BJ (cell line): ENCODE data around the gene CTNS. TPM values are rescaled to one million over a fixed set of nuclear protein-coding genes. Genes with fewer than 3 reads are reported as not detected.

Experiments
- CTCF ChIA-PET: fragments of 350-600 bp; formaldehyde crosslinking; extraction: SDS; loops from one replicate; lab custom pipeline; 2021; ENCODE audit warnings: antibody characterized with exemption, inconsistent platforms; lab: Yijun Ruan, JAX
- POLR2A ChIA-PET: fragments of 300-600 bp; sonication (Branson Sonifier 250); formaldehyde crosslinking; extraction: SDS; loops from one replicate; lab custom pipeline; 2021; ENCODE audit warnings: antibody characterized with exemption; lab: Charles Lee
- DNase-seq: peaks from one replicate; pipeline ENCODE4 v3.0.0-alpha.2; 2011; ENCODE audit warnings: low read depth
- H3K27me3 ChIP-seq: 2 replicates; pipeline ENCODE4 v1.6.0; 2011; ENCODE audit warnings: low read length; ENCODE audit not compliant: control insufficient read depth, insufficient read depth
- H3K36me3 ChIP-seq: 2 replicates; pipeline ENCODE4 v1.5.1; 2011; ENCODE audit warnings: low read length; ENCODE audit not compliant: control insufficient read depth, insufficient read depth
- H3K4me3 ChIP-seq: 2 replicates; pipeline ENCODE4 v1.5.1; 2011; ENCODE audit warnings: low read depth, mild to moderate bottlenecking, control low read depth, low read length
- polyA plus RNA-seq: library from polyadenylated mRNA; depleted of rRNA; stranded (reverse); fragments of >200 nt; gene quantifications from 2 replicates; pipeline ENCODE4 v1.2.3, GENCODE V29; 2011
- TF ChIP-seq, protein P1 (sequence below): IDR thresholded peaks from 2 replicates; pipeline ENCODE4 v1.5.1; 2011; ENCODE audit warnings: low read depth, mild to moderate bottlenecking, control low read depth, inconsistent platforms, low read length, moderate library complexity; ENCODE audit not compliant: insufficient read depth

Gene CTNS
- polyA plus RNA-seq, 1 experiment, result 5.0 TPM

- H3K36me3 ChIP-seq, result no peaks in the 10 kb centered on the region
- H3K4me3 ChIP-seq, result peak overlapping the region; percentile 96
- TF ChIP-seq, protein P1, sequence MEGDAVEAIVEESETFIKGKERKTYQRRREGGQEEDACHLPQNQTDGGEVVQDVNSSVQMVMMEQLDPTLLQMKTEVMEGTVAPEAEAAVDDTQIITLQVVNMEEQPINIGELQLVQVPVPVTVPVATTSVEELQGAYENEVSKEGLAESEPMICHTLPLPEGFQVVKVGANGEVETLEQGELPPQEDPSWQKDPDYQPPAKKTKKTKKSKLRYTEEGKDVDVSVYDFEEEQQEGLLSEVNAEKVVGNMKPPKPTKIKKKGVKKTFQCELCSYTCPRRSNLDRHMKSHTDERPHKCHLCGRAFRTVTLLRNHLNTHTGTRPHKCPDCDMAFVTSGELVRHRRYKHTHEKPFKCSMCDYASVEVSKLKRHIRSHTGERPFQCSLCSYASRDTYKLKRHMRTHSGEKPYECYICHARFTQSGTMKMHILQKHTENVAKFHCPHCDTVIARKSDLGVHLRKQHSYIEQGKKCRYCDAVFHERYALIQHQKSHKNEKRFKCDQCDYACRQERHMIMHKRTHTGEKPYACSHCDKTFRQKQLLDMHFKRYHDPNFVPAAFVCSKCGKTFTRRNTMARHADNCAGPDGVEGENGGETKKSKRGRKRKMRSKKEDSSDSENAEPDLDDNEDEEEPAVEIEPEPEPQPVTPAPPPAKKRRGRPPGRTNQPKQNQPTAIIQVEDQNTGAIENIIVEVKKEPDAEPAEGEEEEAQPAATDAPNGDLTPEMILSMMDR, result no peak
- DNase-seq, result no peak
- ChIA-PET POLR2A (no interaction called here), CTCF (interaction anchor here (1.3 kb wide), 1 partner anchor 11 kb away, joined by 5 read pairs; no protein-coding TSS in a partner anchor)
- H3K27me3 ChIP-seq, result no peaks in the 10 kb centered on the region
Measured at GRCh38 chr17:3636908-3637373, 381 bp downstream of the CTNS start.

- Histone ChIP-seq H3K4me3 (no peak overlapping the region), H3K27me3 (no peaks in the 10 kb centered on the region), H3K36me3 (no peaks in the 10 kb centered on the region)
- TF ChIP-seq, protein P1, result no peak
- DNase-seq, result no peak
- POLR2A ChIA-PET, result no interaction called here
- CTCF ChIA-PET, result interaction anchor here (0.9 to 1.1 kb wide), 3 partner anchors 9 to 28 kb away, joined by 3 to 4 read pairs (median 4); no protein-coding TSS in a partner anchor
Measured at GRCh38 chr17:3639981-3640596, 3.5 kb downstream of the CTNS start.

- H3K36me3 ChIP-seq, result 0 out of 2 replicates have a peak, but pooled peaks cover 1% of the 10 kb centered on the region
- DNase-seq, result no peak
- TF ChIP-seq, protein P1, result no peak
- no peaks in the 10 kb centered on the region for H3K27me3 ChIP-seq
- no peak overlapping the region for H3K4me3 ChIP-seq
- ChIA-PET POLR2A (no interaction called here), CTCF (no interaction called here)
Measured at GRCh38 chr17:3641014-3641413, 4.5 kb downstream of the CTNS start.

DNA sequence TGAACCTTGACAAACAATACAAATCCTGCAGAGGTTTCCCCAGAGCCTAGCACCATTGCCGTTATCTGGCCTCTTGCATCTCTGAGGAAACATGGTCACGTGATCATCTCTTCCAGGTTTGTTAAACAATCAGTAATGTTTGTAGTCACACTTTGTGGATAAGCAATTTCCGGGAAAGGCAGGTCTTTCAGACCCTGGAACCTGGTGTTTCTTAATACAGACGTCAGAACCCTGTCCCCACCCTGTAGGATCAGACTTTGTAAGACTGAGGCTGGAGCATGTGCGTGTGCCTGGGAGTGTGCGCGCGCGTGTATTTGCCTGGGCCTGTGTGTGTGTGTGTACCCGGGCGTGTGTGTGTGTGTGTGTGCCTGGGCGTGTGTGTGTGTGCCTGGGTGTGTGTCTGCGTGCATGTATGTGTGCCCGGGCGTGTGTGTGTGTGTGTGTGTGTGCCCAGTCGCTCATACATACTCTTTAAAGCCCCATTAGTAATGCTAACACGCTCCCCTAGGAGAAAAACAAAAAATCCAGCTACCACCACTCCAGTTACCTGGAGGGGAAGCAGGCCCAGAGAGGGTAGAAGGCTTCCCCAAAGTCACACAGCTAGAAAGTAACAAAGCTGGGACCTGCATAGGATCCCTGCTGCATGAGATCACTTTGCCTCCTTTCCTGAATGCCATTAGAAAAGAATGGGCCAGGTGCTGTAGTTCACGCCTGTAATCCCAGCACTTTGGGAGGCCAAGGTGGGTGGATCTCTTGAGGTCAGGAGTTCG, 5.3 kb downstream of the CTNS start:
- TF ChIP-seq, protein P1, result no peak
- ChIA-PET CTCF (interaction anchor here (1.6 kb wide), 1 partner anchor 593 kb away, joined by 5 read pairs; no protein-coding TSS in a partner anchor), POLR2A (no interaction called here)
- H3K4me3 ChIP-seq, result no peak overlapping the region
- no peaks in the 10 kb centered on the region for H3K27me3 ChIP-seq
- H3K36me3 ChIP-seq, result peaks cover 3% of the 10 kb centered on the region; the same call in 1 of the 2 replicates
- no peak for DNase-seq

DNA sequence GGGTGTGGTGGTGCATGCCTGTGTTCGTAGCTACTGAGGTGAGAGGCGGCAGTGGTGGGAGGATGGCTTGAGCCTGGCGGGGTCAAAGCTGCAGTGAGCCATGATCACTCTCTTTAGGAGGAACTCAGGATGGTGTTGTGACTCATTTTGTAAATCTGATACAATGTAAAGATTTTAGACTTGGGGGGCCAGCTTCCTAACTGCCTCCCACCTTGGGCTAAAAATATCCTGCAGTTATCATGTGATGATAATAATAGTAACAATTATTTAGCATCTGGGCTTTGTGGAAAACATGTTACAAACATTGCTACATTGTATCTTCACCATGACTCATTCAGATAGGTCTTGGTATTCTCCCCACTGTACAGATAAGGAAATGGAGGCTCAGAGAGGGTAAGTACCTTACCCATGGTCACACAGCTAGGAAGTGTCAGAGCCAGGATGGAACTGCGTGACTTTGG, 7.4 kb downstream of the CTNS start:
- no peak overlapping the region for H3K4me3 ChIP-seq
- TF ChIP-seq, protein P1, result no peak
- no peak for DNase-seq
- no peaks in the 10 kb centered on the region for H3K27me3 ChIP-seq
- POLR2A ChIA-PET, result no interaction called here
- CTCF ChIA-PET, result interaction anchor here (1.0 kb wide), 1 partner anchor 39 kb away, joined by 3 read pairs; no protein-coding TSS in a partner anchor
- peaks cover 6% of the 10 kb centered on the region for H3K36me3 ChIP-seq
